Neutrophil (primary cell): Measurements from ENCODE around the gene GRIP1.

Experiments used
- H3K27ac ChIP-seq: fragments of 200-600 bp; sonication (generic); 2 replicates; pipeline ENCODE4 v1.5.1; 2016; ENCODE audit warnings: mild to moderate bottlenecking, moderate library complexity
- H3K27me3 ChIP-seq: fragments of 200-600 bp; sonication (generic); 2 replicates; pipeline ENCODE4 v1.6.0; 2016; ENCODE audit warnings: mild to moderate bottlenecking
- H3K36me3 ChIP-seq: fragments of 200-600 bp; sonication (generic); 2 replicates; pipeline ENCODE4 v1.5.1; 2017
- H3K4me1 ChIP-seq, 2 experiments: fragments of 200-600 bp in 1 of 2; sonication (generic) in 1 of 2; 1 replicate in 1 of 2; 2 replicates in 1 of 2; pipeline versions ENCODE4 v1.5.1 to v1.6.1; 2013 to 2016; ENCODE audit warnings: low read depth in 1 of 2, low read length in 1 of 2, mild to moderate bottlenecking in 1 of 2, moderate library complexity in 1 of 2; ENCODE audit not compliant: control insufficient read depth in 1 of 2, insufficient read depth in 1 of 2
- H3K4me3 ChIP-seq, 2 experiments: fragments of 200-600 bp in 1 of 2; sonication (generic) in 1 of 2; 1 replicate in 1 of 2; 2 replicates in 1 of 2; pipeline ENCODE4 v1.5.1; 2013 to 2016; ENCODE audit warnings: low read depth in 1 of 2, low read length in 1 of 2, mild to moderate bottlenecking in 1 of 2, moderate library complexity in 1 of 2
- H3K9me3 ChIP-seq: fragments of 200-600 bp; sonication (generic); 2 replicates; pipeline ENCODE4 v1.5.1; 2016
- CTCF ChIP-seq: fragments of 200-600 bp; sonication (generic); IDR thresholded peaks from 2 replicates; pipeline ENCODE4 v1.5.1; 2016; ENCODE audit warnings: antibody characterized with exemption

GRIP1 gene

GRCh38 chr12:66405395-66405794, 273.5 kb downstream of the GRIP1 start:
- H3K4me3 ChIP-seq: no peak overlapping the region
- H3K9me3 ChIP-seq: no peaks in the 10 kb centered on the region
- no peak for TF ChIP-seq CTCF
- H3K27ac ChIP-seq: no peak overlapping the region
- no peaks in the 10 kb centered on the region for H3K27me3 ChIP-seq
- peaks cover 11 to 20% of the 10 kb centered on the region in 2 experiments for H3K4me1 ChIP-seq
- no peaks in the 10 kb centered on the region for H3K36me3 ChIP-seq

- Histone ChIP-seq H3K27me3 (no peaks in the 10 kb centered on the region), H3K4me3 (no peak overlapping the region), H3K27ac (no peak overlapping the region), H3K9me3 (no peaks in the 10 kb centered on the region), H3K4me1 (peaks cover 3 to 11% of the 10 kb centered on the region in 2 experiments), H3K36me3 (no peaks in the 10 kb centered on the region)
- no peak for TF ChIP-seq CTCF
These were observed 275.1 kb downstream of the GRIP1 start for GRCh38 chr12:66403746-66404145.

- no peaks in the 10 kb centered on the region for H3K36me3 ChIP-seq
- H3K9me3 ChIP-seq: no peaks in the 10 kb centered on the region
- H3K27ac ChIP-seq: no peak overlapping the region
- no peaks in the 10 kb centered on the region for H3K4me1 ChIP-seq
- TF ChIP-seq CTCF: no peak
- H3K4me3 ChIP-seq: no peak overlapping the region
- H3K27me3 ChIP-seq: no peaks in the 10 kb centered on the region
These were observed 279.0 kb downstream of the GRIP1 start for GRCh38 chr12:66399911-66400306.

DNA sequence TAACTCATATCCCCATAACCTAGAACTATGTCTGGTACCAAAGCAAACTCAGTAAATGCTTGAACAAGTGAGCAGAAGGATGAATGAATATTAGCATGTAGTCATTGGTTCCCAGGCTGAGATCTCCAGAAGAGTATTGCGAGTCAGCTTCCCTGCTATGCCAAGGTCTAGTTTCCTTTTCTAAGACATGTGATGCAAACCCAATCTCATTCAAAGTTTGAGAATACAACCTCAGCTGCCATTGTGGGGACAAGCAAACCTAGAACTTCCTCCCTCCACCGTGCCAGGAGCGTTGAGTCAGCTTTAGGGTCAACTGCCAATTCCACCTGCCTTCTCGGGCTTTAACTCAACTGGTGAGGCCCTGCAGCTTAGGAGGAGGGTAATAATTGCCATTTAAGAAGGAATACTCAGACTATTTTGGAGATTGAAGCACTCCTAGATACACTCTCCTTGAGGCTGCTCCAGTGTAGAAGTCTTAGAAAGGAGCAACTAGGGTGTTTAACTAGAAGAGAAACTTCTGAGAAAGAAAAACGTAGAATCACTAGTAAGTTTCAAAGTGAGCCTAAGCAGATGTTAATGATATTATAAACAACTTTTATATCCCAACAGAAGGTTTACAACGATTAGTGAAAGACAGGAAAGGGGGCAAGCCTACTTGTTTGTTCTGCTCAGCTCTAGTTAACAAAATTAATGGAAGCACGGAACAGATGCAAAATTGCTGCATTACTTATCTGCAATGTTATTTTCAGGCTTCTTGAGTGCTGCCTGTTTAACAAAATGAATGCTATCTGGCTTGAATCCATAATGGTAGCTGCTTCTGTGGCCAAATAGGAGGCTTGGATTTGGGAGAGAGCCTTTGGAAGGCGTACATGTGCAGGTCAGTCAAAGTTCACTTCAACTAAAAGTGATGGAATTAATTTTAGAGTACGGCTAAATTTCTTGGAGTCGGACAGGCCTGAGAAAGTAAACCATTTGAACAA, 279.7 kb downstream of the GRIP1 start:
- Histone ChIP-seq H3K4me1 (no peaks in the 10 kb centered on the region), H3K4me3 (no peak overlapping the region), H3K9me3 (no peaks in the 10 kb centered on the region), H3K36me3 (no peaks in the 10 kb centered on the region), H3K27me3 (no peaks in the 10 kb centered on the region), H3K27ac (no peak overlapping the region)
- TF ChIP-seq CTCF: no peak

DNA sequence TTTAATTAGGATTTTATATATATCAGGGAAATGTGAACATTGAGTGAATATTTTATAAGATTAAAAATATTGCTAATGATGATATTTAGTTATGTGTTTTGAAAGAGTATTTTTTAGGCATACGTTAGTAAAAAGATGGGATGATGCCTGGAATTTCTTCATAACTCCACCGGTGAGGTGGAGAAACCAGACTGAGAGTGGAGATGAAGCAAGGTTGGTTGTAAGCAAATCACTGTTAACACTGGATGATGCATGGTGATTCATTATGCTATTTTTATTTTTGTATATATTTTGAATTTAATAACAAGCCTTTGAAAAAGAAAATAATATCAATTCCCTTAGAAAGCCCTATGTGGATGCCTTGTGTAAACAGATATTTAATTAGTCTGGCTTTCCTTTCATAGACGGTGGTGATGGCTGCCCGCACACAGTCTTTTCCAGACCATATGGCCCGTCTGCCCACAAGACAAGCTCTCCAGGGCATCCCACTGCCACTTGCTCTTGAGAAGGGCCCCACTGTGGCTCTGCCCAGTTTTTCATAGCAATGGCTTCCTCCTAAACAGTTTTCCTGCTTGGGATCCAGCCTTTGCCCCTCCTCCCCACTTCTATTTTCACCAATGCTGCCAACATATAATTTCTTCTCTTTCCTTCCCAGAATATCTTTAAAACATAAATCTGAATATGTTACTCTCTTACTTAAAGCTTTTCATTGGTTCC, 281.1 kb downstream of the GRIP1 start:
- no peak overlapping the region for H3K27ac ChIP-seq

More for the DNA sequence above, 281.1 kb downstream of the GRIP1 start:
- H3K4me1 ChIP-seq: no peaks in the 10 kb centered on the region
- no peaks in the 10 kb centered on the region for H3K36me3 ChIP-seq
- no peaks in the 10 kb centered on the region for H3K27me3 ChIP-seq
- no peak overlapping the region for H3K4me3 ChIP-seq
- TF ChIP-seq CTCF: no peak
- H3K9me3 ChIP-seq: no peaks in the 10 kb centered on the region
